GM08714 (cell line): ENCODE results near the gene XAF1.

Experiments
- H3K4me3 ChIP-seq: fragments of 200-500 bp; sonication (Bioruptor generic); 2 replicates; pipeline ENCODE4 v1.5.1; 2014; ENCODE audit warnings: mild to moderate bottlenecking, low read length, inconsistent platforms
- ZNF274 ChIP-seq: IDR thresholded peaks from 2 replicates; pipeline ENCODE4 v1.6.1; 2012; ENCODE audit warnings: mild to moderate bottlenecking, low read depth, low read length

XAF1 gene, protein sequence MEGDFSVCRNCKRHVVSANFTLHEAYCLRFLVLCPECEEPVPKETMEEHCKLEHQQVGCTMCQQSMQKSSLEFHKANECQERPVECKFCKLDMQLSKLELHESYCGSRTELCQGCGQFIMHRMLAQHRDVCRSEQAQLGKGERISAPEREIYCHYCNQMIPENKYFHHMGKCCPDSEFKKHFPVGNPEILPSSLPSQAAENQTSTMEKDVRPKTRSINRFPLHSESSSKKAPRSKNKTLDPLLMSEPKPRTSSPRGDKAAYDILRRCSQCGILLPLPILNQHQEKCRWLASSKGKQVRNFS

DNA sequence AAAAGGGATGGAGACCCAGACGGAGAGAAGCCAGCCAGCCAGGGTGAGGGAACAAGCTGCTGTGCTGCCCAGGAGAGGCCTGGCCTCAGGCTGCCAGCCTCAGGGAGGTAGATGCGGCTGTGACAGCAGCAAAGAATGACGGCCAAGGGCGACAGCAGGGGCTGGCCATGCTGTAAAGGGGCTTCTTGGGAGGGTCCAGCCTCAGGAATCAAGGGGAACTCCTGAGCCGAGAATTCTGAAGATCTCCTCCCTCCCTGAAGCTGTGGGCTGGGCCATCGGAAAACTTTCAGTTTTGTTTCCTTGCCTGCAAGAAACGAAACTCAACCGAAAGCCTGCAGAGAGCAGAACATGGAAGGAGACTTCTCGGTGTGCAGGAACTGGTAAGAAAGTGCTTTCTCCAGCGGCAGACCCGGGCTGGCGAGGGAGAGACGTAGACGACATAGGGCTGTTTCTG is at the start of gene XAF1:
XAF1 (plus strand) TSS at position 316 of the 454 bp plus-strand sequence; CDS start at position 349, 33 bp downstream.
- peak within 1 kb of the TSS; percentile 69; the same call in 1 of the 2 replicates for H3K4me3 ChIP-seq
- no peak for TF ChIP-seq ZNF274

- no peak for TF ChIP-seq ZNF274
- H3K4me3 ChIP-seq: no peak overlapping the region
Observed at GRCh38 chr17:6706499-6706898, 49.3 kb upstream of the XAF1 start.

- H3K4me3 ChIP-seq: no peak overlapping the region
- no peak for TF ChIP-seq ZNF274
Observed at GRCh38 chr17:6706996-6707395, 48.9 kb upstream of the XAF1 start.

- H3K4me3 ChIP-seq: no peak overlapping the region
- TF ChIP-seq ZNF274: no peak
Observed at GRCh38 chr17:6708357-6708961, 47.4 kb upstream of the XAF1 start.

- no peak overlapping the region for H3K4me3 ChIP-seq
- TF ChIP-seq ZNF274: no peak
Observed at GRCh38 chr17:6710317-6710716, 45.5 kb upstream of the XAF1 start.

DNA sequence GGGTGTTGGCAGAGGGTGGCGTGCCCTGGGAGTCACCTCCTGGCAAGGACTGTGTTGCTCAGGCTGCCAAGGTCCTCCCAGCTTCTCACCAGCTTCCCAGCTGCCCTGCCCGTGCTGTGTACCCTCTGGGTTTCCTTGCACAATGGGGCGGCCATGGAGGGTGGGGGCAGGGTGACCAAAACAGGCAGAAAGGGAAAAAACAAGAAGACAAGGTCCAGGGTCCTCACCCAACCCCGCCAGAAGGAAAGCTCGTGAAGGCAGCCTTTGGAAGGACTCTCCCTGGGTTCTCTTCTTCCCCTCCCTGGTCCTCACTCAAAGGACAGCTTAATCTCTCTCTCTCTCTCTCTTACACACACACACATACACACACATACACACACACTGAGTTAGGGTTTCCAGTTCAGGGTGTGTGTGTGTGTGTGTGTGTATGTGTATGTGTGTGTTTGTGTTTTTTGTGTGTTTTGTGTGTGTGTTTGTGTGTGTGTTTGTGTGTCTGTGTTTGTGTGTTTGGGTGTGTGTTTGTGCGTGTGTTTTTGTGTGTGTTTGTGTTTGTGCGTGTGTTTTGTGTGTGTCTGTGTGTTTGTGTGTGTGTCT is 44.7 kb upstream of the XAF1 start:
- TF ChIP-seq ZNF274: no peak
- H3K4me3 ChIP-seq: no peak overlapping the region

- no peak overlapping the region for H3K4me3 ChIP-seq
- no peak for TF ChIP-seq ZNF274
Observed at GRCh38 chr17:6711681-6712057, 44.2 kb upstream of the XAF1 start.

GRCh38 chr17:6712058-6712853 is 43.6 kb upstream of the XAF1 start:
- no peak for TF ChIP-seq ZNF274
- no peak overlapping the region for H3K4me3 ChIP-seq

DNA sequence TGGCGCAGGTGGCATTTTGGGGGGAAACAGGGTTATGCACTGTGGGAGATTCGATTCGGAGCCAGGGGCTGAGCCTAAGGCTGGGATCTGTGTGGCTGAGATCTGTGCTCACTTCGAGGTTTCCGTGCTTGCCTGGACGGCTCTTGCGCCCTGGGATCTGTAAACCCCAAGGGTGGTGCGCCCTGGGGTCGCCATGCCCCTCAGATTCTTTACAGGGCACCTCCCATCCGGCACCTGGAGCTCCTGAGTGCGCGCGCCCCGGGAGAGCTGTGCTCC is 43.1 kb upstream of the XAF1 start:
- no peak for TF ChIP-seq ZNF274
- no peak overlapping the region for H3K4me3 ChIP-seq

DNA sequence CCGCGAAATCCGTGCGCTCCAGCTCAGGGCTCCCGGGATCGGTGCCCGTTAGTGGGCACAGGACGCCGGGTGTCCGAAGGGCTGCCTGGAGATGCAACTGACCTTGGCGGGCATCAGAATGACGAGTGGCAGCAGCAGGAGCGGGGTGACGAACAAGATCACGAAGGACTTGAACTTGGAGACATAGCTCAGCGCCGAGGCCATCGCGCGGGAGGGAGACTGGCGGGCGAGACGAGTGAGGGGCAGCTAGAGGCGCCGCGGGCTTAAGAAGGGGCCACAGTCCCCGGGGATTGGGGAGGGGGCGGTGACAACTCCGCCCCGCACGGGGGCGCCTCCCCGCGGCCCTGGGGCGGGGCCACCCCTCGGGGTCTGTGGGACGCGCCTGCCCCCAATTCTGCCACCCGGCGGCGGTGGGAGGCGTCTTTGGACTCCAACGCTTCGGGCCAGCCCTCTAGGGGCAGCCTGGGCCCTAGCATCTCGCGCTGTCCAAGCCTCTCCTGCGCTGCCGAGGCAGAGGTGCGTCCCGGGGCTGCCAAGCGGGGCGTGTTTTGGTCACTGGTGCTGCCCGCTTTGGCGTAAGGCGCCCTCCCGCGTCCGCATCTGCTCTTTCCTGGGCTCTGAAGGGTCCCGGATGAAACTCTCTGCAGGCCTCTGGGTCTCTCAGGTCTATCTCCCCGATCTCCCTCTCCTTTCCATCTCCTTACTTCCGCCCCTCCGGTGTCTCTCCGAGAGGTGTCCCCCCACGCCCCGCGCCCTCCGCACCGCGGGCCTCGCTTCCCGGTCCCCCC is 42.5 kb upstream of the XAF1 start, which contains the start of gene SLC13A5:
SLC13A5 (minus strand) TSS at position 240 of the 788 bp plus-strand sequence; CDS start at position 204, 36 bp downstream.
- no peak for TF ChIP-seq ZNF274
- no peak within 1 kb of the TSS; the same call in 1 of the 2 replicates for H3K4me3 ChIP-seq

DNA sequence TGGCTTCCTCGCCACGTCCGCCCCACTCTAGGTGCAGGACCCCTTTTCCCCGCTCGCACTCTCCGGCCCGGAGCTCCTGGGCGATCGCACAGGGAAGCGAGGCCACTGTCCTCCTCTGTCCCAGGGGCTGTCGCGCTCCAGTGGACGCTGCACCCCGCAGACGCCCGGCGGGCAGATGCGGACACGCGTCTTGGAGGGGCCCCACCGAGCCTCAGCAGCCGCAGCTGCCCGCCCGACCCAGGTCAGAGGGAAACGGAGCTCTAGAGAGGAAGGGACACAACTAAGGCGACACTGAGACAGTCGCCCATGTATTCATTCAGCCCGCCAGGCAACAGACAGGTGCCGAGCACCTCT is 42.0 kb upstream of the XAF1 start:
- H3K4me3 ChIP-seq: no peak overlapping the region
- TF ChIP-seq ZNF274: no peak

DNA sequence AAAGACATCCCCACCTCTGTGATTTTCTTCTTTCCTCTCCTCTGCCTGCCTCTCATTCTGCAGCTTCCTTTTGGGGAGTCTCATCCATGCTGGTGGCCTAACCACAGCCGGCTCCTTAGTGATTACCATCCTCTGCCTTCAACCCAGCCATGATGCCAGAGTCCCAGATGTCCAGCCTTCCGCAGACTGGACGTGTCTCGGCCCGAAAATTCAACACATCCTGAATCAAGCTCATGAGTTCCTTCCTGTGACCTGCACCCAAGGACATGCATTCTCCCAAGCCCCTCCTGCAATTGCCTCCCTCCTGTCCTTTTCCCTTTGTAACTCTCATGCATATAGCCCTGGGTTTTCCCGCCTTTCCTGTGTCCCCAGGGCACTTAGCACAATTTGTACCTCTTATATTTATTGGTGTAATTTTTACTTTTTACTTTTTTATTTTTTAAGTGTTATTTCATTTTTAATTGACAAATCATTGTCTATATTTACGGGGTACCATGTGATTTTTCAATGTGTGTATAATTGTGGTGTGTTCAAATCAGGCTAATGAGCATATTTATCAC is 41.5 kb upstream of the XAF1 start:
- TF ChIP-seq ZNF274: no peak
- H3K4me3 ChIP-seq: no peak overlapping the region

GRCh38 chr17:6716736-6717135 is 39.1 kb upstream of the XAF1 start:
- no peak for TF ChIP-seq ZNF274
- H3K4me3 ChIP-seq: no peak overlapping the region
